NCI-H345 (cell line): ENCODE data around the gene SMYD2.

ENCODE experiments used
- DNase-seq: peaks from one replicate; lab custom pipeline; 2025; lab: John Stamatoyannopoulos, UW

SMYD2 gene

GRCh38 chr1:214329470-214330220 is 48.7 kb downstream of the SMYD2 start:
- no peak for DNase-seq

DNA sequence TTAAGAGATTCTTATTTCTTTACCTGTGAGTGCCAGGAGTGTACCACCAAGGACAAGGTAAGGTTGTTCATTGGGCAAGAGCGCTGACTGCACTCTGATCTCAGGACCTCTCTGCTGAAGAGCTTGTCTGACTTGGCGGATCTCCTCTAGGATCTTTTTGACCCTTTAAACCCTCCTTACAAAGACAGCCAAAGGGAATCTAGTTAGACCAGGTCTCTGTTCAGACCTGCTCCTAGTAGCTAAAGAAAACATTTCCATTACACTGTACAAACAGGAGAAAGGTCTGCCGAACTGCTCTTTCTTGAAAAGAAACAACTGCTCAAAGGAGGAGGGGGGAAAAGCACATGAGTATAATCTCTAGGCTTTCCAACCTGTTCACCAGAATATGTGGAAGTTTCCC is 49.3 kb downstream of the SMYD2 start:
- DNase-seq: no peak

DNA sequence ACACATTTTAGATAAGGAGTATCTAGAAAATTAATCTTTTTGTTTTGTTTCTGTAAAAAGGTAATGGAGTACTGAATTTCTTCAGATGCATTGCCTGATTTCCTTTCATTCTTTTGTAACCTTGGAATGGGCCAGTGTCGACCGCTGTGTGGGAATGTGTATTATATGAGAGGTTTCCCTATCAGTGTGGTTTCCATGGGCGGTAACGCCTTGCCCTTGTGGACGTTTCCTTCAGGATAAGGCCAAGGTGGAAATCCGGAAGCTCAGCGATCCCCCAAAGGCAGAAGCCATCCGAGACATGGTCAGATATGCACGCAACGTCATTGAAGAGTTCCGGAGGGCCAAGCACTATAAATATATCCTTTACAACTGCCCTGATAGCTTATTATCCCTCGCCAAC is 49.8 kb downstream of the SMYD2 start:
- DNase-seq: no peak

DNA sequence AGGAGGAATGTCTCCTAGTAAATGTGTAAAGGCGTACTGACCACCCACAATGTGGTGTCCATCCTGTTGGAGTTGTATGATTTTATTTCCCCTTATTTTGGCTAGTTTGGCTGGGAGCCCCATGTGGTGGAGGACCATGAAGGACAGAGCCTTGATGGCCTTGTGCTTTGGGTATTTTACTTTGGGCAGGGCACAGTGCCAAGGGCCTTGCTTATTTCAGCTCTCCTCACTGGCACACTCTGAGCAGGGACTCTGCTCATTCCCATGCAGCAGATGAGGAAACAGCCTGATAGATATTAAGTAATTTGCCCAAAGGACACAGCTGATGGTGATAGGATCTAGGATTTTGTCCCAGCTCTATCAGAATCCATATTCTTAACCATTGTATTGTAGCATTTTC is 50.2 kb downstream of the SMYD2 start:
- DNase-seq: no peak

DNA sequence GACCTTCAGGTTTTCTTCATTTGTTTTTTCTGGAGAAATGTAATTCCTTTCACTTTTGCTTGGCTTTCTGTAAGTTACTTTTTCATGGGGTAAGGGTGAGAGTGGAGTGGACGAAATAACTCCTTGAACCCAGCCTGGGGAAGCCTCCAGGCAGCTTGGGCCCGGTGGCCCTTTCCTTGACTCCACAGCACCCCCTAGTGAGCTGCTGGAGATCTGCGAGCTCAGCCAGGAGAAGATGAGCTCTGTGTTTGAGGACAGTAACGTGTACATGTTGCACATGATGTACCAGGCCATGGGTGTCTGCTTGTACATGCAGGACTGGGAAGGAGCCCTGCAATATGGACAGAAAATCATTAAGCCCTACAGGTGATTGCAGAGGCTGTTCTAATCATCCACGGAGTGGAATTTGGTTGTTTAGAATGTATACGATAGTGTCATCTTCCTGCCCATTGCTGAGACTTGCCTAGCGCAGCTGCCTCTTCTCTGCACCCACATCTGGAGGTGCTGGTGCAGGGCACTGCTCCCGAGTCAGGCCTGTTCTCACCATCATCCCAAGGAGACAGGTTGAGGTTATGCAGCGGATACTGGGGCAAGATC is 51.0 kb downstream of the SMYD2 start:
- peak; percentile 24 for DNase-seq

GRCh38 chr1:214332946-214333798 is 52.2 kb downstream of the SMYD2 start:
- peak; percentile 20 for DNase-seq

GRCh38 chr1:214335567-214335966 is 54.6 kb downstream of the SMYD2 start:
- no peak for DNase-seq

DNA sequence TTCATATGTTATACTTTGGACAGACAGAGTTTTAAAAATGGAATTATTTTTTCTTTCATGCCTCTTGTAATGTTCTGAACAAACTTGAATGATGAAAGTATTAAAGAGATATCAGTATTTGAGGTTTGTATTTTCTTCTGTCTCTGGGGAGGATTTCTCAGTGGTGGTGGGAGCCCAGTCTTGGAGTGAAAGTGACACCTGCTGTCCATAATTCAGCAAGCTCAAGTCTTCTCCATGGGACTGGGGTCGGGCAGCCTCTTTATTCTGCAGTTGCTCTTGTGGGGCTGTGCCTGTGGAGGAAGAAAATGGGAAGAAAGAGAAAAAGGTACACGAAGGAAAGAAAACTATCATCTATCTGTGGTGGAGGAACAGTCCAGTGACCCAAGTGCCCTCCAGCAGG is 56.1 kb downstream of the SMYD2 start:
- DNase-seq: no peak

DNA sequence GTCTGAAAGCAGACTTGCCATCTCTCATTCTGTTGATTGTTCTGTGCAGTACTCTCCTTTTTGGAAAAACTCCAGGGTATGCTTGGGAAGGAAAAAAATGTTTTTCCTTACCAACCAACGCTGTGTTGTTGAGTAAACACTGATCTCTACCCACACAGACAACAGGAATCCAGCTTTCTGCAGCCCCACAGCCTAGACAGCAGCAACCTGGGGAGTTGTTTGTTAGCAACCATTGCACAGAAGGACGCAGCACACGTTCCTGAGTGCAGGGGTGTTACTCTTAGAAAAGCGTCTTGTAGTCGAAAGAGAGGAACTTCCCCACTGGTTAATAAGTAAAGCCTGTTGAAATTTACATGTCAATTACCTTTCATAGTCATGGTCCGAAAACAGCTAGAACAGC is 56.6 kb downstream of the SMYD2 start:
- no peak for DNase-seq

DNA sequence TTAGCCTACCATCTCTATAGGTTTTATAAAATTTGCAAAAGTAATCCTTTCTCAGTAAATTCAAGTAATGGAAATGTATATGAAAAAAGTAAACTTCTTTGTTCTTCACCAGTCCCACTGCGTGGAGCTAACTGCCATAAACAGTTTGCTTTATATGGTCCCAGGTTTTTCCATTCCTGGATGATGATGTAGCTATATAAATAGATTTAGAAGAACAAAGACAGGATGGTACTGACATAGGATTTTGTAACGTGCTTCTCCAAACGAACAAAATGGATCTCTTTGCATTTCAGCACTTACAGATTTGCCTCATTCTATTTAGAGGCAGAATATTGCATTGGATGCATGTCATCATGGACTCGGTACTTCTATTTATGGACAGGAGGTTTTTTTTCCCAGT is 57.3 kb downstream of the SMYD2 start:
- DNase-seq: no peak

GRCh38 chr1:214341459-214341858 is 60.5 kb downstream of the SMYD2 start:
- no peak for DNase-seq

DNA sequence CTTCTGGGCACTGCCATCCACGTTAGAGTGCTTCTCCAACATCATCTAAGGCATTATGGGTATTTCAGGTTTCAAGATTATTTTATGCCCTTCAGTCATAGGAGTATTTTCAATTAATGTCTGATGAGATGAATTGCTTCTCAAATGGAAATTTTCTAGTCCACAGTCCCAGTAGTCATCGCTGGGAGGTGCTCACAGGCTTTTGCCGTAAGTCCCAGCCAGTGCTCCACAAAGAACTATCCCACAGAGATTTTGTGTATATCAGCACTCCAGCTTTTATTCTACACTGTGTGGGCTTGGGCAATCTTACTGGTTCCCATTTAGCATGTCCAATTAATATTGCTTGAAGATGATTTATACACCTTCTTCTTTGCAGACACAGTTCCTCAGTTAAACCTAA is 61.0 kb downstream of the SMYD2 start:
- DNase-seq: no peak

GRCh38 chr1:214342525-214342924 is 61.6 kb downstream of the SMYD2 start:
- DNase-seq: no peak

DNA sequence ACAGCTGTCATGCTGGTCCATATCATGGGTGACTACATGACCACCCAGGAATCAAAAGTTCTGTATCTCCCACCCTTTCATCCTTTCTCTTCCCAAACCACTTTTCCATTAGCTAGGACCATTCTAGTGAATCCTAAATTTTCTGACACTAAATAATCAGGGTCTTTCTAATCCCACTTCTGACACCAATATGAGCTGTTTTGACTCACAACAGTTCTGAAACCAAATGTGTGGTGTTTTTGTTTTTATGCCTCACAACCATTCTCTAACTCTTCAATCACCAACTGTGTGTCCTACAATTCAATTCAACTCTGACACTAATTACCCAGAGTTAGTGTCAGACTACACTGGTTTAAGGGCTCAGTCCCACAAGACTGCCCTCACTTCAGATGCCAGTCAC is 63.9 kb downstream of the SMYD2 start:
- DNase-seq: no peak

- DNase-seq: no peak
Observed at GRCh38 chr1:214349008-214349407, 68.0 kb downstream of the SMYD2 start.

DNA sequence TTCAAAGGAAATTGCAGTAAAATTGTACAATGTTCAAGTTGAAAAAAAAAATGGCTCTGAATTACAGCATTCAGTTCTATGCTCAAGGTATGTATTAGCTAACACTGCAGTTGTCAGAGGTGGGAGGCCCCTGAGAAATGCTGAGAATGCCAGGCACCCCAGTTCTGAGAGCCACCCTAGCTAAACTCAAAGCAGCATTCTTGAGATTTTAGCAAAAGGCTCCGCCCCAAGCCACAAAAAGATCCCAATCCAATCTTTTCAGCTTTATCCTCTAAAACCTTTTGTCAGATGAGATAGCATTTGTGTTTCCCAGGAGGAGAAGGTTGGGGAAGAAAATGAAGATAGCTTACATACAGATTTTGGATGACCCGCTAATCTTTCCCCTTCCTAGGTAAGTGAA is 68.8 kb downstream of the SMYD2 start:
- no peak for DNase-seq

DNA sequence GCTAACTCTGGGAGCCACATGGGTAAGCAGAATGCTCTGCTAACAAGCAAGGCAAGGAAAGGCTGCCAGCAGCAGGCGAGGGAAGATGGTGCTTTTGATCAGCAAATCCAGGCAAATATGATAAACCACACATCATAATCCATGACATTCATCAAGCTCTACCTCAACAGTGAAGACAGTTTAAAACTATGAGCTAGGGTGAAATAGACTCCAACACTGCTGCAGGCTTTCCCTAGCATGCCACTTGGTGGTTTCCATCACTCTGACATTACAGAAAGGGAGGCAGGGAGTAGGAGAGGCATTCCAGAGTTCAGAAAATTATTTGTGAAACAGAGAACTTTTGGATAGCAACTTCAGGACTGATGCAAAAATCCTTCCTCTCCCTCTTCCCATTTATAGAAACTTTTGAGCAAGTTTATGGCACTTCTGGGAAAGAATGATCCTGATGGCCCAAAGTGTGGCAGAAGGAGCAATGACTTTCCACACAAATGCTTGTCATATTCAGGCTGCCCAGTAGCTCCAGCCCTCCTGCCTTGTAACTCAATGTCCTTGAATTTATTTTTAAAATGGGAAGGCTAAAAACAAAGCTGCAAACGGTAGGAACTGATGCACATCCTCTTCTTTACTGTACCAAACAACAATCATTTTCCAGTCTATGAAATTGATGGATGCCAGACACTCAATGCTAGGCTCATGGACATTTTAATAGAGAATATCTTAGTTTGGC is 70.8 kb downstream of the SMYD2 start:
- DNase-seq: no peak

GRCh38 chr1:214352838-214353237 is 71.9 kb downstream of the SMYD2 start:
- DNase-seq: no peak

DNA sequence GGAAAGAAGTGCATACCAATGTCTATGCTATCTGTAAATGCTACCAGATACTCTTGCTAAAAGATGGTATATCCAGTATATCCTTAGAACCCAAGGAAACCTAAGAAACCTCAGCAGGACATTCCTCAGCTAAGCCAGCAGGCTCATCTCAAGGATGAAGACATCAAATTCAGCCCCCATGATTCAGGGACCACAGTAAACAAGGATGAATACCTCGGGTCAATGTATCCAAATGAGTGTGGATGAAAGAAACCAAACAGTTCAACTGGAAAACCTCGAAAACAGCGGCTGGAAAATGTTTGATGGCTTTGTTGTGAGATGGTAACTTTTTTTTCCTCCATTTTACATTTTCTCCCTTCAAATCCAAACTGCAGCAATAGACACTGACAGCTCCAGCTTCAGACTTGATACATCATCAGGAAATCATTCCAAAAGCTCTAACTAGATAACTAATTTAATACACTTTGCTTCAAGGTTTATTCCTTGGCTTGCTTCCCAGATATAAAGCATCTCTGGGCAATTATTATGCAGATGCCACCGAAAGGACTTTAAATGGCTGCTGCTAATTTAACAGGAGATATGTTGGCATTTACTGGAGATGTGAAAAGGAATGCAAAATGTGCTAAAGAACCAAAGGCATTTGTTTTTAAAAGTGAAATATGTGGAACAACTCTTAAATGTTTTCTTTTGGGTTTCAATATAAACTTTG is 73.6 kb downstream of the SMYD2 start:
- no peak for DNase-seq

- DNase-seq: no peak
Observed at GRCh38 chr1:214360116-214360515, 79.2 kb downstream of the SMYD2 start.

- no peak for DNase-seq
Observed at GRCh38 chr1:214360525-214361164, 79.7 kb downstream of the SMYD2 start.
